Stimulated activated CD8-positive, alpha-beta memory T cell treated with anti-CD3 and anti-CD28 coated beads, Interleukin-12 subunit alpha, Interleukin-12 subunit beta, amount 100 ng/mL, for 1 hour (primary cell): ENCODE measurements around the gene VSTM2L.

Source experiments
- DNase-seq: peaks from one replicate; pipeline ENCODE4 v3.0.0-alpha.2; 2020; ENCODE audit warnings: low read depth

Gene VSTM2L

GRCh38 chr20:37901240-37901639 is 1.7 kb upstream of the VSTM2L start:
- DNase-seq: no peak

DNA sequence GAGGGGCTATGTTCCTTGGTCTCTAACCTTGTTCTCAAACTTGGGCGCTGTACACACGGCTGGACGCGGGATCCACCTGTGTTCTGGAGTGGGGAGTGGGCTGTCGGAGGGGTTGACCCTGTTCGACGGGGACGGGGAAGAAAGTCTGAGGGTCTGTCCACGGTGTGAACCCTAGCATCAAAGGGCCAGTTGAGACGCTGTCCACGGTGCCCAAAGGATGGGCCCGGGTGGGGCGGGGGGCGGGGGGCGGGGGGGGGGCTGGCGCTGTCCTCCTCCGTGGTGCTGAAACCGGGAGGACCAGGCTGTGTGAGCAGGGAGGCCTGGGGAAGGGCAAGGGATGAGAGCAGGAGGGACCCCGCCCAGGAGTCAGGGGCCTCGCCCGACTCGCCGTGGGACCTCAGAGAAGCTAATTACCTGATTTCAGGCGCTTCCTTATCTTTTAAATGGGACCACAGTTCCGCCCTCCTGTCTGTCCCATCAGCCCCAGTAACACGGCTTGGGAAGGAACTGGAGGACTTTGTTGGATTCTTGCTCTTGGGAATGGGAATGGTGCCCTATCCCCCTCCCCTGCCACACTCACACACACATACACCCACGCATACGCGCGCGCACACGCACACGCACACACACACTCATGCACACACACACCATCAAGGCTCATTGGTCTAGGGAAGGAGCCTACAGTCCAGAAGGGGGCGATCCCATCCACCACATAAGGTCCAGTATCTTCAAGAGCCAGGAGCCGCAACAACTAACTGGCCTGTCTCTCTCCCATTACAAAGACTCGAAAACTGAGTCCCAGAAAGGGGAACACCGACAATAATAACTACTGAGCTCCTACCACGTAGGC is 1.0 kb upstream of the VSTM2L start:
- no peak for DNase-seq

DNA sequence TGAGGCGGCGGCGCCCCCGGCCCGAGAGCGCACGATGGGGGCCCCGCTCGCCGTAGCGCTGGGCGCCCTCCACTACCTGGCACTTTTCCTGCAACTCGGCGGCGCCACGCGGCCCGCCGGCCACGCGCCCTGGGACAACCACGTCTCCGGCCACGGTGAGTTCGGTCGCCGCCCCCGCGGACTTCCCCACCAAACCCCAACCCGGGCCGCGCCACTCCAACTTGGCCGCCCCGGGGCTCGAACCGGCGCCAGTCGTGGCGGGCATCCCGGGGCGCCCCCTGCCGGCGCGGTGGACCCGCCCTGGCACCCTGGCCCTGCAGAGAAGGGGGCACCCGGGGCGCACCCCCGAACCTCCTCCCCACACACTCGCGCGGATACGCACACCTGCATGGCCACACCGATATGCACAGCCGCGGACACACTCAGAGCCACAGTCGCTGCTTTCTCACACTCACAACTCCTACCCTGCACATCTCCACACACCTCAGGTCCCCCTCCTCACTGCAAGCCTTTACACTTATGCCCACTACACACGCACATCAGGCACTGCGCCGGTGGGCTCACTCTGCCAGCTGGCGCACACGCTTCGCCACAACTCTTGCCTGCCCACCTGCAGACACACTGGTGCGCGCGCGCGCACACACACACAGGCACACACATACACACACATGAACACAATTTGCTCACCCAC is 535 bp downstream of the VSTM2L start:
- DNase-seq: no peak

DNA sequence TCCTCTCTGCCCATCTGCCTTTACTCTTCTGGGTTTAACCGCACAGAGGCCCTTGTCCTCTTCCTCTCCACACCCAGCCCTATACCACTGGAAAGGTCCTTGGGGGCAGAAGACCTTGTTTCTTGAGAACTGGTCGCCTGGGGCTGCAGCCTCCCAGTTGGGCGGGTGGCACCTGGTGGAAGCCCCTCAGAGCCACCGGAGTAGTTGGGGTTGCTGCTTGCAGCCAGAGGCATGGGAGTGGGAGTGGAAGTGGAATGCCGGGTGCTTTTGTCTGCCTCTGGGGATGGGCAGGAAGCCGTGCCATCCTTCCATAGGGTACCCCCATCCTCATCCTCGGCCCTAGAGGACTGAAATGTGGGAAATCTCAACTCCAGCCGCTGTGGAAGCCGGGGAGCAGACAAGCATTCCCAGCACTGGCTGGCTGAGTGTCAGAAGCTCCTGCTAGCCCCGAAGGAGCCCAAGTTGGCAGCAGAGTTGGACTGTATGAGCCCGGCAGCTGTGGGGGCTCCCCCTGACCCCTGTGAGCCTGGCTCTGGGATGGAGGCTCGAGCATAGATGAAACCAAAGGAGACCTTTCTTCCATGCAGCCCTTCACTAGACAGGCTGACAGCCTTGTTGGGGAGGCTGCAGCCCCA is 1.2 kb downstream of the VSTM2L start:
- no peak for DNase-seq

GRCh38 chr20:37904845-37905373 is 2.0 kb downstream of the VSTM2L start:
- DNase-seq: no peak

DNA sequence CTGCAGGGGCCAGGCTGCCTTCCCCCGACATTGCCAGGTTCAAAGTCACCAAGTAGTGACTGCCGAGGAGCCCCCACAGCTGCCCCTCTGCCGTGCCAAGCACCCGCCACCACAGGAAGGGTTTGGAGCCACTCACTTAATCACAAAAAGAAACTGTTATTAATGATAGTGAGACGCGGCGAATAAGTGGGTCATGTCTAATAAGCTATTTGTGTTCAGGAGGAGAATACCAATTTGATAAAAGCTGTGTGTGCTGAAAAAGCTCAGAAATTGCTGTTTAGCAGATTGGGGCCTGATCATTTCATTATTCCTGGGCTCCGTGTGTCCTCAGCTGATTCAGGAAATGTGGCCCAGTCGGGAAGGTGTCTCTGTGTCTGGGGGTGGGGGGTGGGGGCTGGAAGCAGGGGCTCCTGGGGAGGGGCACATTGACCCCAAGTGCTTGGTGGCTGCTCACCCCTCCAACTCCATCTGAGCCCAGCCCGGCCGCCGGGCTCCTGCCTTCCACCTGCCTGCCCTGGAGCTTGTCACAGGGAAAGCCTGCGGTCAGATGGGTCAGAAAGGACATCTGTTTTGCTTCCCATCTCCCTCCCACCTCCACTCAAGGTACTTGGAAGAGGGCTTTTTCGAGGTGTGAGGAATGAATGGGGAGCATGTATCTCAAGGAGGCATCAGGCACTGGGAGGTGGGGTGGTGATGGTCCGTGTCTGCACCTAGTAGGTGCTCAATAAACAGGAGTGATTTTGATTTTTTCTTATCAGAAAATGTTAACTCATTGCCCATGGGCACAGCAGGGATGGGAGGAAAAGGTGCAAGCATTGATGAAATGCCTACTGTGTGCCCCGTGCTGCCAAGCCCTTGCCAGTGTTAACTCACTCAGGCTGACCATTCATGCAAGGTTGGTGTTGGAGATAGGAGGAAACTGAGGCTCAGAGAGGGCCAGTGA is 3.0 kb downstream of the VSTM2L start:
- no peak for DNase-seq

- no peak for DNase-seq
Measured at GRCh38 chr20:37907330-37907676, 4.4 kb downstream of the VSTM2L start.

DNA sequence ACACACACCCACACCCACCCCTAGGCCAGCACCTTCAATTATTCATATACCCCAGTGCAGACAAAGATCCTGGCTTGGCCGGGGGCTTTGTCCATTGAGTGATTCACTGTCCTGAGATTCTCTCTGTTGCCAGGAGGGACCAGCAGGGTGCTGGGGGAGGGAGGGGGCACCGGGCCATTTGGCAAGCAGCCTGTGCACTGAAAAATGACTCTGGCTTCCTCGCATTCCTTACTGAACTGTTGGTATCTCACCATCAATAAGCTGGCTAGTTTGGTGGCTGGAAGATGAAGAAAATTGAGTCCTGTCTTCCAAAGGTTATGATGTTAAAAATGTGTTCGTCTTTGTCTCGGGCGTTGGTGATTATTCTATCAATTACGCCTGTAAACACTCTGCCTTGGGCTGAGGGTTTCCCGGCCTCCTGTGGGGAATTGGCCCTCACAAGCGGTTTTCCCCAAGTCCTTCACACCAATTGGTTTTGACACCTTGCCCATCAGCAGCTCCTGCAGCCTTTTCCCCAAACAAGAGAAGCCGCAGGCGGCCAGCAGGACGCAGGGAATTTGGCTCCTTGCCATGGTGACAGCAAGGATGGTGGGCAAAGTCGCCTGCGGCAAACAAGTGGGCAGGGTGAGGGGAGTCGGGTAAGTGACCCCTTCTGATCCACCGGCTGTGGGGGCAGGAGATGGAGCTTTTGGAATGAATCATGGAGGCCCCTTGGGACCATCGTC is 4.9 kb downstream of the VSTM2L start:
- DNase-seq: no peak

GRCh38 chr20:37911261-37911660 is 8.3 kb downstream of the VSTM2L start:
- DNase-seq: no peak

- DNase-seq: no peak
Measured at GRCh38 chr20:37911838-37912281, 8.9 kb downstream of the VSTM2L start.

DNA sequence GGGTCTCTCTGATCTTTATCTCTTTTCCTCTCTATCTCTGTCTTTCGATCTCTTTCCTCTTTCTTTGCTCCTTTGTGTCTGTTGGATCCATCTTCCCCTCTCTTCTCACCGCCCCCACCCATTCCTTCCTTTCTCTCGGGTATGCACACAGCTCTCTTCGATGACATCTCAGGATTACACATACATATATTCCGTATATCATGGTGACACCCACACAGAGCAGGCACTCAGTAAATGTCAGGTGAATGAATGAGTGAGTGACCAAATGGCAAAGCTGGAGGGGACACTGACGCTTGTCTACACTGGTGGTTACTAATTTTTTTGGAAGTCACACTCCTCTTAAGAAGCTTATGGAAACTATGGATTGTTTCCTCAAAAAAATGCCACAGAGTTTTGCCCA is 9.9 kb downstream of the VSTM2L start:
- no peak for DNase-seq

GRCh38 chr20:37913567-37914366 is 10.8 kb downstream of the VSTM2L start:
- DNase-seq: no peak

GRCh38 chr20:37914367-37914671 is 11.4 kb downstream of the VSTM2L start:
- DNase-seq: no peak

GRCh38 chr20:37914672-37915433 is 11.9 kb downstream of the VSTM2L start:
- DNase-seq: peak; percentile 2

GRCh38 chr20:37915434-37915787 is 12.5 kb downstream of the VSTM2L start:
- no peak for DNase-seq

- no peak for DNase-seq
Measured at GRCh38 chr20:37915800-37916570, 13.1 kb downstream of the VSTM2L start.

DNA sequence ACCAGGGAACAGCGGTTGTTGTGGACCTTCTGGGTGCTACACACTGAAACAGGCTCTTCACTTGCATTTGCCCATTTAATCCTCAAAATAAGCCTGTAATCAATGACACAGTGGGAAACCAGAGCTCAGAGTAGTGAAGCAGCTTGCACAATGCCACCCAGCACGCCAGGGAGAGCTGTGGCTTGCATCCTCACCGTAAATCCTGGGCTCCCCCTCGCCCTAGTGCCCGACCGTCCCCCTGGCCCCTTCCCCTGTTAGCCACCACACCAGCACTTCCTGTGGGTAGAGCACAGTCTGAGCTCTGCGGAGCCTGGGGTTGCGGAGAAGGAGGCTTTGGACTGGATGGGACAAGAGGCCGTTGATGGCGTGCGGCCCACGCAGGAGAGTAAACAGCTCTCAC is 14.5 kb downstream of the VSTM2L start:
- no peak for DNase-seq

DNA sequence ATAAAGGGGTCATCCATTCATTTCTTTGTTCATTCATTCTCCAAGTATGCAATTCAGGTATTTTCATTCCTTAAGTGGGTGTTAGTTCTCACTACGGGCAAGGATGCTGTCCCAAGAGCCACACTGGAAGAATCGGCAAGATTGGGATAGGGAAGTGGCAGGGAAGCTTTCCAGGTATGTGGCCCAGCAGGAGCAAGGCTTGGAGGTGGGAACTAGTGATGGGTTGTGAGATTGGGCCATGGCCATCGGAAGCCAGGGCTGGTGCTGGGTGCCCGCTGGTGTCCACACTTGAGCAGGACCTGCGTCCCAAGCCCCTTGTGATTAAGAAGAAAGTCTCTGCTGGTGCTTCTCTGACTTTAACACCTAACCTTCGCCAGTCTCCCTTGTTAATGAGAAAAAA is 15.1 kb downstream of the VSTM2L start:
- DNase-seq: no peak
